ENCODE results near the gene URAD. TPM values are rescaled to one million over a fixed set of nuclear protein-coding genes. Genes with fewer than 3 reads are reported as not detected.

The URAD gene
- total RNA-seq, 1 donor from 2014 or later = not detected

- H3K4me3 Mint-ChIP-seq (ENCODE audit: unreplicated experiment) = no peak overlapping the region
- H3K27me3 ChIP-seq (ENCODE audit: insufficient read depth, low read length) = peaks cover 90% of the 10 kb centered on the region
- H3K36me3 ChIP-seq (ENCODE audit: insufficient read depth, low read length) = no peaks in the 10 kb centered on the region
- TF ChIP-seq CTCF (IDR thresholded peaks at IDR 0.05; ENCODE audit: insufficient read depth, low read depth, low read length) (no peak), EZH2 (IDR thresholded peaks at IDR 0.05; ENCODE audit: insufficient read depth, low read length) (peak; percentile 62)
- H3K36me3 Mint-ChIP-seq (ENCODE audit: low read depth, unreplicated experiment) = peaks cover 3% of the 10 kb centered on the region
- no peak overlapping the region for H3K27ac ChIP-seq (ENCODE audit: low read depth, low read length)
- FAIRE-seq (no peak), DNase-seq (ENCODE audit: low read depth) (no peak)
- peaks cover 1% of the 10 kb centered on the region for H3K4me1 Mint-ChIP-seq (ENCODE audit: low read depth, unreplicated experiment)
- no peaks in the 10 kb centered on the region for H3K9me3 ChIP-seq (ENCODE audit: insufficient read depth, low read depth, low read length)
- no peak overlapping the region for H2AFZ ChIP-seq (ENCODE audit: low read depth, low read length)
- no peaks in the 10 kb centered on the region for H3K79me2 ChIP-seq (ENCODE audit: insufficient read depth, low read length)
- peaks cover 26% of the 10 kb centered on the region for H3K9me3 Mint-ChIP-seq (ENCODE audit: unreplicated experiment)
- H3K27me3 Mint-ChIP-seq (ENCODE audit: low read depth, unreplicated experiment) = peaks cover 83% of the 10 kb centered on the region
- no peak overlapping the region for H3K27ac Mint-ChIP-seq (ENCODE audit: unreplicated experiment)
- H3K4me1 ChIP-seq (ENCODE audit: insufficient read depth, low read length) = no peaks in the 10 kb centered on the region
- H3K4me3 ChIP-seq (ENCODE audit: insufficient read depth, low read depth, low read length) = no peak overlapping the region
- no peak overlapping the region for H3K9ac ChIP-seq (ENCODE audit: low read length)
- no peaks in the 10 kb centered on the region for H4K20me1 ChIP-seq (ENCODE audit: insufficient read depth, low read length)
- no peak overlapping the region for H3K4me2 ChIP-seq (ENCODE audit: low read length)
Observed at GRCh38 chr13:27971236-27971645, 17.3 kb downstream of the URAD start.

GRCh38 chr13:27970382-27971235 is 17.9 kb downstream of the URAD start:
- peak overlapping the region; percentile 34 for H3K27ac Mint-ChIP-seq (ENCODE audit: unreplicated experiment)
- no peak for TF ChIP-seq CTCF (IDR thresholded peaks at IDR 0.05; ENCODE audit: insufficient read depth, low read depth, low read length)
- peak; percentile 67 for TF ChIP-seq EZH2 (IDR thresholded peaks at IDR 0.05; ENCODE audit: insufficient read depth, low read length)
- Histone ChIP-seq H2AFZ (ENCODE audit: low read depth, low read length) (no peak overlapping the region), H3K4me1 (ENCODE audit: insufficient read depth, low read length) (no peaks in the 10 kb centered on the region), H4K20me1 (ENCODE audit: insufficient read depth, low read length) (no peaks in the 10 kb centered on the region), H3K9ac (ENCODE audit: low read length) (no peak overlapping the region), H3K27ac (ENCODE audit: low read depth, low read length) (no peak overlapping the region), H3K4me3 (ENCODE audit: insufficient read depth, low read depth, low read length) (no peak overlapping the region), H3K4me2 (ENCODE audit: low read length) (no peak overlapping the region), H3K36me3 (ENCODE audit: insufficient read depth, low read length) (no peaks in the 10 kb centered on the region), H3K9me3 (ENCODE audit: insufficient read depth, low read depth, low read length) (no peaks in the 10 kb centered on the region), H3K27me3 (ENCODE audit: insufficient read depth, low read length) (peaks cover 90% of the 10 kb centered on the region), H3K79me2 (ENCODE audit: insufficient read depth, low read length) (no peaks in the 10 kb centered on the region)
- no peak for FAIRE-seq
- peaks cover 25% of the 10 kb centered on the region for H3K9me3 Mint-ChIP-seq (ENCODE audit: unreplicated experiment)
- no peak overlapping the region for H3K4me3 Mint-ChIP-seq (ENCODE audit: unreplicated experiment)
- H3K4me1 Mint-ChIP-seq (ENCODE audit: low read depth, unreplicated experiment) = peaks cover 1% of the 10 kb centered on the region
- peaks cover 83% of the 10 kb centered on the region for H3K27me3 Mint-ChIP-seq (ENCODE audit: low read depth, unreplicated experiment)
- DNase-seq (ENCODE audit: low read depth) = no peak
- peaks cover 3% of the 10 kb centered on the region for H3K36me3 Mint-ChIP-seq (ENCODE audit: low read depth, unreplicated experiment)

GRCh38 chr13:27969866-27970229 is 18.6 kb downstream of the URAD start:
- Histone ChIP-seq H4K20me1 (ENCODE audit: insufficient read depth, low read length) (no peaks in the 10 kb centered on the region), H3K4me2 (ENCODE audit: low read length) (no peak overlapping the region), H3K79me2 (ENCODE audit: insufficient read depth, low read length) (no peaks in the 10 kb centered on the region), H3K27ac (ENCODE audit: low read depth, low read length) (no peak overlapping the region), H3K9ac (ENCODE audit: low read length) (no peak overlapping the region), H3K27me3 (ENCODE audit: insufficient read depth, low read length) (peaks cover 90% of the 10 kb centered on the region), H2AFZ (ENCODE audit: low read depth, low read length) (no peak overlapping the region), H3K36me3 (ENCODE audit: insufficient read depth, low read length) (no peaks in the 10 kb centered on the region), H3K4me3 (ENCODE audit: insufficient read depth, low read depth, low read length) (no peak overlapping the region), H3K4me1 (ENCODE audit: insufficient read depth, low read length) (no peaks in the 10 kb centered on the region), H3K9me3 (ENCODE audit: insufficient read depth, low read depth, low read length) (no peaks in the 10 kb centered on the region)
- Mint-ChIP-seq H3K36me3 (ENCODE audit: low read depth, unreplicated experiment) (peaks cover 3% of the 10 kb centered on the region), H3K27ac (ENCODE audit: unreplicated experiment) (peak overlapping the region; percentile 20), H3K4me3 (ENCODE audit: unreplicated experiment) (no peak overlapping the region), H3K4me1 (ENCODE audit: low read depth, unreplicated experiment) (peaks cover 1% of the 10 kb centered on the region), H3K9me3 (ENCODE audit: unreplicated experiment) (peaks cover 25% of the 10 kb centered on the region), H3K27me3 (ENCODE audit: low read depth, unreplicated experiment) (peaks cover 83% of the 10 kb centered on the region)
- FAIRE-seq (no peak), DNase-seq (ENCODE audit: low read depth) (no peak)
- TF ChIP-seq EZH2 (IDR thresholded peaks at IDR 0.05; ENCODE audit: insufficient read depth, low read length) (no peak), CTCF (IDR thresholded peaks at IDR 0.05; ENCODE audit: insufficient read depth, low read depth, low read length) (no peak)
